Dendritic cell treated with granulocyte-macrophage colony-stimulating factor and Interleukin-4, amounts not matched to agents 40 ng/mL and 50 ng/mL, for 4 days (primary cell): ENCODE measurements around the gene TLK2.
"Not testable (repeated sequence)": the region's sequence is repeated elsewhere in the genome, so short reads cannot be mapped to it uniquely, and the experiment has no call there.

Experiments
- H3K27ac Mint-ChIP-seq: one replicate; pipeline ENCODE4 v1.8.0; 2022; ENCODE audit warnings: mild to moderate bottlenecking, mixed read lengths
- H3K27me3 Mint-ChIP-seq: one replicate; pipeline ENCODE4 v1.8.0; 2022; ENCODE audit warnings: mild to moderate bottlenecking, mixed read lengths
- H3K36me3 Mint-ChIP-seq: one replicate; pipeline ENCODE4 v1.8.0; 2022; ENCODE audit warnings: low read depth, mixed read lengths
- H3K4me1 Mint-ChIP-seq: one replicate; pipeline ENCODE4 v1.8.0; 2022; ENCODE audit warnings: low read depth, mixed read lengths
- H3K4me3 Mint-ChIP-seq: one replicate; pipeline ENCODE4 v1.8.0; 2022; ENCODE audit warnings: mild to moderate bottlenecking, moderate library complexity, mixed read lengths
- H3K9me3 Mint-ChIP-seq: one replicate; pipeline ENCODE4 v1.8.0; 2022; ENCODE audit warnings: mixed read lengths
- intact Hi-C: fragments of 100-400 bp; cut with micrococcal nuclease; formaldehyde crosslinking; loops from one replicate; pipeline ENCODE4 v1.15.0; 2022

TLK2 gene

DNA sequence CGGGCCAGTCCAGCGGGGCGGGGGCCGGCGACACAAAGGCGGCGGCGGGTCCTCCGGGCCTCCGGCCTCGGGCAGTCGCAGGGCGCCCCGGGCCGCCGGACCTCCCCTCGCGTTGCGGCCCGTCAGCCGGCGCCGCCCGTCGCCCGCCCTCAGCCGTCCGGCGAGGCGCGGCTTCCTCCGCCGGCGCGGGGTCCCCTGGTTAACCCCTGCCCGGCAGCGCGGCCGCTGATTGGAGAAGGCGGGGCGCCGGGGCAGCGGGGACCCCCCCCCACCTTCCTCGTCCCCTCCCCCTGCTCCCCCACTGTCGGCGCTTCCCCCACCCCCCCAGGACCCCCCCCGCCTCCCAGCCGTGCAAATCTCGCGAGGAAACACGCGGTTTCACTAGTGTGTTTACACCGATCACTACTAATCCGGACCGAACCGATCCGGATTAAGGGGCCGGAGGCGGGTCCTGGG lies at the start of gene TLK2:
TLK2 (plus strand) TSS at position 402 of the 456 bp plus-strand sequence. CDS start 2,301 bp downstream, outside the sequence.
- Mint-ChIP-seq H3K4me3 (peak within 1 kb of the TSS; percentile 85), H3K27ac (peak within 1 kb of the TSS; percentile 93), H3K9me3 (no peaks in the 10 kb centered on the region), H3K36me3 (peaks cover 37% of the 10 kb centered on the region), H3K27me3 (no peaks in the 10 kb centered on the region), H3K4me1 (peaks cover 21% of the 10 kb centered on the region)
- intact Hi-C loops: no loop called here

DNA sequence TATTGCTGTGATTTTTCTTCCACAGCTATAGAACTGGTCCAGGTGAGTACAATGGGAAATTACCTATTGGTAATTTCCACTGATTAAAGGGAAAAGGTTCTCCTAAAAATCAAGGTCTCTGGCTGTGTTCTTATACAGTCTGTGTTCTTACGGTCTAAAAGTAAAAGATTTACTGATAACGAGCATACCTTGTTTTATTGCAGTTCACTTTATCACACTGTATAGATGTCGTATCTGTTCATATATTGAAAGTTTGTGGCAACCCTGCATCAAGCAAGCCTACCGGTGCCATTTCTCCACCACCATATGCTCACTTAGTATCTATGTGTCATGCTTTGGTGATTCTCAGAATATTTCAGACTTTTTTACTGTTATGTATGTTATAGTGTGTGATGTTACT lies 43.4 kb upstream of the TLK2 start:
- H3K36me3 Mint-ChIP-seq: peaks cover 60% of the 10 kb centered on the region
- H3K9me3 Mint-ChIP-seq, intact Hi-C loops, H3K4me1 Mint-ChIP-seq, H3K4me3 Mint-ChIP-seq, H3K27me3 Mint-ChIP-seq, H3K27ac Mint-ChIP-seq: not testable (repeated sequence)

DNA sequence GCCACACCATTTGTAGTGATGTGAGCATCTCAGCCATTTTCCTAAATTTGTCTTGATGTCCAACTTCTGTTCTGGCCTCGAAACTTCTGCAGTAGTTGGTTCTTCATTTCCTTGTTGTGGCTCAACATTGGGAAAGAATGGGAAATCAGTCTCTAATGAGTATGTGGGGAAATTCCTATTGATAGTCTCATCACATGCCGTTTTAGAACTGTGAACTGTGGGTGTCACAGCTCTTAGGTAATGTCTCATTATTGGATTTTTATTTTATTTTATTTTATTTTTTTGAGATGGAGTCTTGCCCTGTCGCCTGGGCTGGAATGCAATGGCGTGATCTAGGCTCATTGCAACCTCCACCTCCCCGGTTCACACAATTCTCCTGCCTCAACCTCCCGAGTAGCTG lies 37.4 kb upstream of the TLK2 start:
- H3K4me3 Mint-ChIP-seq, H3K4me1 Mint-ChIP-seq, intact Hi-C loops, H3K27ac Mint-ChIP-seq, H3K9me3 Mint-ChIP-seq, H3K27me3 Mint-ChIP-seq: not testable (repeated sequence)
- H3K36me3 Mint-ChIP-seq: peaks cover 84% of the 10 kb centered on the region

DNA sequence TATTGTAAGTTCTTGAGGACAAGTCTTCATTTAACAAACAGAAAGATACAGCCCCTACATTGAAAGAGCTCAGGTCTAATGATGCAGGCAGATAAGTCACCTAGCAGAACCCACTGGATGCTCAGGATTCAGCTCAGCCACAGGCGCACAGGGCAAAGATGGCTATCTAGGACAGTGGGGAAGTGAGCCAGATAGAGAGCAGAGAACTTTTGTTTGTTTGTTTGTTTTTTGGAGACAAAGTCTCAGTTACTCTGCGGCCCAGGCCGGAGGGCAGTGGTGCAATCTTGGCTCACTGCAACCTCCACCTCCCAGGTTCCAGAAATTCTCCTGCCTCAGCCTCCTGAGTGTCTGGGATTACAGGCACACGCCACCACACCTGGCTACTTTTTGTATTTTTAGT lies 34.6 kb upstream of the TLK2 start:
- Mint-ChIP-seq H3K36me3 (peaks cover 95% of the 10 kb centered on the region), H3K4me1 (no peaks in the 10 kb centered on the region)

DNA sequence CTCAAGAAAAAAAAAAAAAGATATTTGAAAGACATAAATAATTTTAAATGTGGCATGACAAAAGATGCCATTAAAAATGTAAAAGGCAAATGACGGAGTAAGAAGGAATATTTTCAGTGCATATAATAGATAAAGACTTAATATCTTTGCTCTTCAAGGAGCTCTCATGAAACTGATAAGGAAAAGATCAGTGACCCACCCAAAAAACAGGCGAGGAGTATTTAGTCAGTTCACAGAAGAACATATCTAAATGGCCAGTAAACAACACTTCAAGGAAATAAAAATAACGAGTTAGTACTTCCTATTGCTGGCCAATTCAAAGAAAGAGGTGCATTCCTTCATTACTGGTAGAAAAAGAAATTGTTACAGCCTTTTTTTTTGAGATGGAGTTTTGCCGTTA lies 32.8 kb upstream of the TLK2 start:
- H3K36me3 Mint-ChIP-seq: peaks cover 86% of the 10 kb centered on the region
- intact Hi-C loops, H3K4me3 Mint-ChIP-seq, H3K27me3 Mint-ChIP-seq, H3K4me1 Mint-ChIP-seq, H3K27ac Mint-ChIP-seq, H3K9me3 Mint-ChIP-seq: not testable (repeated sequence)

More for the DNA sequence above, 34.6 kb upstream of the TLK2 start:
- no peak overlapping the region for H3K27ac Mint-ChIP-seq
- no peaks in the 10 kb centered on the region for H3K9me3 Mint-ChIP-seq
- no peaks in the 10 kb centered on the region for H3K27me3 Mint-ChIP-seq
- H3K4me3 Mint-ChIP-seq: no peak overlapping the region
- intact Hi-C loops: no loop called here

DNA sequence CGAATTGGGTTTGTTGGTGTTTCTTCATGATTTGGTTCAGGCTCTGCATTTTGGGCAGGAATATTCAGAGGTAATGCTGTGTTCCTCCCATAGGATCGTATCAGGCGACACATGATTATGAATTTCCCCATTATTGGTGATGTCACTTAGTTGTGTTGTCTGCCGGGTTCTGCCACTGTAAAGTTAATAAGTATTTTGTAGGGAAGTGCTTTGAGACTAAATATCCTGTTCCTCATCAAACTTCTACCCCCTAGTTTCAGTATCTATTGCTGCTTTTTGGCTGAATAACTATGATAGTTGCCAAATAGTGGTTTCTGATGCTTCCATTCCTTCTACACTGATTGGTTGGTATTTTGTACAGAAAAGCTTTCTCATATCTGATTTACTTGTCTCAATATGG lies 26.4 kb upstream of the TLK2 start:
- H3K9me3 Mint-ChIP-seq, H3K27me3 Mint-ChIP-seq, H3K4me3 Mint-ChIP-seq, intact Hi-C loops, H3K4me1 Mint-ChIP-seq: not testable (repeated sequence)
- Mint-ChIP-seq H3K36me3 (peaks cover 27% of the 10 kb centered on the region), H3K27ac (peak overlapping the region; percentile 45)

DNA sequence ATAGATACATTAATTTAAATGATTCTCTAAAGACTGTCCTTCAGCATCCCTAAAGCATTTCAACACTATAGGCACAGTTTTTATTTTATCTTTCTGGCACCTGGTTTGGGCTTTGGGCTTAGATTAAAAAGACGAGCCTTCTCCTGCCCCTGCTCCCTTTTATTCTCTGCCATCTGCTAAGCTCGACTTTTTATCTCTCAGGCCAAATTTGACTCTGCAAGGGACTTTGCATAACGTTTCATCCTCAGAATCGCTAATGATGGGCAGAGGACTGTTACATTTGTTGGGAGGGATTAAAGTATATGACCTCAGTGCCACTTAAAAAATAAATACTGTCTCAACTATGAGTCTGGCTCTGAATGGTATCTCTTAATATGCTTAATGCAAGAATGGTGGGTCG lies 25.6 kb upstream of the TLK2 start:
- H3K4me1 Mint-ChIP-seq, intact Hi-C loops, H3K27me3 Mint-ChIP-seq, H3K27ac Mint-ChIP-seq, H3K4me3 Mint-ChIP-seq, H3K9me3 Mint-ChIP-seq: not testable (repeated sequence)
- H3K36me3 Mint-ChIP-seq: peaks cover 19% of the 10 kb centered on the region

DNA sequence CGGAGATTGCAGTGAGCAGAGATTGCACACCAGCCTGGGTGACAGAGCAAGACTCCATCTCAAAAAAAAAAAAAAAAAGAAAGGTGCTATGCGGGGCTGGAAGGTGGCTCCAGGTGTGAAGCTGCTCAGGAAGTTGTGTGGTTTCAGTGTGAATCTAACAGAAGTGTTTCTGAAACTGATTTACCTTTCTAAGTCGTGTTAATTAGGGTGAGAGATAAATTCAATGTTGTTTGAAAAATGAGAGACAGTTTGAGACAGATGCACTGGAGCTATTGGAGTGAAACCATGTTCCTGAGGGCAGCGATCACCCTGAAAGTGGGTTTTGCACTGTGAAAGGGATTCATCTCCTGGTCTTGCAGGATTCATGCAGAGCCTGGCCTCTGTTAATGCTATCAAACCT lies 25.0 kb upstream of the TLK2 start:
- intact Hi-C loops, H3K4me1 Mint-ChIP-seq, H3K27me3 Mint-ChIP-seq, H3K9me3 Mint-ChIP-seq, H3K27ac Mint-ChIP-seq, H3K4me3 Mint-ChIP-seq: not testable (repeated sequence)
- peaks cover 13% of the 10 kb centered on the region for H3K36me3 Mint-ChIP-seq

DNA sequence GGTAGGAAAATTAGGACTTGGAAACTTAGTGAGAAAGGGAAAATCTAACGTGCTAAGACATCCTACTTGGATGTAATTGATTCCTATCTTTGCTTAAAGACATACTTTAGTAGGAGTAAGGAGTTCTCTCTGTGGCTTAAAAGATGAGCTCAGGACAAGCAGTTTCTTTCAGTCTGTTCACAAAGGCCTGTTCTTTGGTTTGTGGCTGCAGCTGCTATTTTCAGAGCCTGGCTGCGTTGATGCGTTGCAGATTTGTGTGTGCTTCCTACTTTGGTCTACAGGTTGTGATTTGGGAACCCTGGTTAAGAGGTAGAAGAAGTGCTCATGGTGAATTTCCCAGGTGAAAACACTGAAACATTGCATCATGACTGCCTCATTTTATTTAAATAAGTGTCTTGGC lies 24.5 kb upstream of the TLK2 start:
- not testable (repeated sequence) for H3K9me3 Mint-ChIP-seq, H3K4me3 Mint-ChIP-seq

DNA sequence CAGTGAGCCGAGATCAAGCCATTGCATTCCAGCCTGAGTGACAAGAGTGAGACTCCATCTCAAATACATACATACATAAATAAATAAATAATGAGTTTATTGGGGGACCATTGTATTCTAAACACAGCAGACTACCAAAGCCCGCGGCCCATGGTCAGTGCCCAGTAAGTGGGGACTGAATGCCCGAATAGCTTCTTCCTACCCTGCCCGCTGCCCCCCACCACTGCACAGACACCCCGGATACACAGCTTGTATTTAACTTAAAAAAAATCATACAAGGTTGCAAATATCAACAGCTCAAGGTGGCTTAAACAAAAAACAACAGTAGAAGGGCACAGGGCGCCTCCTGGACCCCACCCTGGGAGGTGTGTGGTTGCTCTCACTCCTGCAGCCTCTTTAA lies 22.6 kb upstream of the TLK2 start:
- intact Hi-C loops: no loop called here
- H3K9me3 Mint-ChIP-seq: no peaks in the 10 kb centered on the region
- no peaks in the 10 kb centered on the region for H3K36me3 Mint-ChIP-seq
- peaks cover 6% of the 10 kb centered on the region for H3K4me1 Mint-ChIP-seq
- no peaks in the 10 kb centered on the region for H3K27me3 Mint-ChIP-seq
- H3K27ac Mint-ChIP-seq: no peak overlapping the region
- no peak overlapping the region for H3K4me3 Mint-ChIP-seq

More for the DNA sequence above, 24.5 kb upstream of the TLK2 start:
- H3K27ac Mint-ChIP-seq, H3K4me1 Mint-ChIP-seq, H3K36me3 Mint-ChIP-seq, H3K27me3 Mint-ChIP-seq, intact Hi-C loops: not testable (repeated sequence)

DNA sequence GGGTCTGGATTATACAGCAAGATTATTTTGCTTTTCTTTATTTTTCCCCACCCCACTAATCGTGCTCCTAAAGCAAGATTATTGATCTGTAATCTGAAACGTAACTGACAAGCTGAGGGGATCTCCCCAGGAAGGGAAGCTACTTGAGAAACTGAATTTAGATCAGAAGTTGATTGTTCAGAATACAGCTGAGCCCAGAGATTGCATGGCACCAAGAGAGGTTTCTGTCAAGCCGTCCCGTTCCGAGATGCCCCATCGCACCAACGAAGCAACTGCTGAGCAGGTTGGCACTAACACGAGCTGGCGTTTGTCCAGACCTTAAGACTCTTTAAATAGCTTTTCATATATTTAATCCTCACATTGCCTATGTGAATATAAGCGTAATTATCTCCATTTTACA lies 20.1 kb upstream of the TLK2 start:
- H3K4me3 Mint-ChIP-seq, H3K4me1 Mint-ChIP-seq, H3K27me3 Mint-ChIP-seq, H3K9me3 Mint-ChIP-seq, H3K27ac Mint-ChIP-seq, H3K36me3 Mint-ChIP-seq, intact Hi-C loops: not testable (repeated sequence)

DNA sequence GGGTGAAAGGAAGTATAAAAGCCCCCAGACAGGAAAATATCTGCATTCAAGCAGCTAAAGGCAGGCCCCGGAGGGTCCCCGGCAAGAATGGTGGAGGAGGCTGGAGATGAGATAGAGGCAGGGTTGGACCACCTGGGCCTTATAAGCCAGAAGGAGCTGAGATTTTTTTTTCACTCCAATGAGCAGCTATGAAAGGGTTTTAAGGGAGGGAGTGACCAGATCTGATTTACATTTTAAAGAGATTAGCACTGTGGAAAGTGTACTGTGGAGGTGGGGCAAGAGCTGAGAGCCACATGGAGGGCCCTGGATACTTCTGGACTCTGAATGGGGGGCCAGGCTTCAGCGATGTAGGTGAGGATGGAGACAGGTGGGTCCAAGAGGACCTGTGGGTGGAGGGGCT lies 14.2 kb upstream of the TLK2 start:
- intact Hi-C loops, H3K4me3 Mint-ChIP-seq, H3K9me3 Mint-ChIP-seq, H3K4me1 Mint-ChIP-seq, H3K27ac Mint-ChIP-seq, H3K36me3 Mint-ChIP-seq, H3K27me3 Mint-ChIP-seq: not testable (repeated sequence)

DNA sequence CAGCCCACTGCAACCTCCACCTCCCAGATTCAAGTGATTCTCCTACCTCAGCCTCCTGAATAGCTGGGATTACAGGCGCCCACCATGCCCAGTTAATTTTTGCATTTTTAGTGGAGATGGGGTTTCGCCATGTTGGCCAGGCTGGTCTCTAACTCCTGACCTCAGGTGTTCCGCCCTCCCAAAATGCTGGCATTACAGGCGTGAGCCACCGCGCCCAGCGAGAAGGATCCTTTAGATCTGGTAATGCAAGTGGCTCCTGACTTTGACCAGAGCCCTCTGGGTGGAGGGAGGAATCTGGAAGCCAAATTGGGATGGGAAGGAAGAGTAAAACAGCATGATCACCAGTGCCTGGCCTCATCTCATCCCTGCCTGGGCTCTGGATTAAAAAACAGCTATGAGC lies 13.4 kb upstream of the TLK2 start:
- H3K9me3 Mint-ChIP-seq, H3K4me1 Mint-ChIP-seq, H3K27ac Mint-ChIP-seq, intact Hi-C loops, H3K36me3 Mint-ChIP-seq, H3K27me3 Mint-ChIP-seq, H3K4me3 Mint-ChIP-seq: not testable (repeated sequence)

DNA sequence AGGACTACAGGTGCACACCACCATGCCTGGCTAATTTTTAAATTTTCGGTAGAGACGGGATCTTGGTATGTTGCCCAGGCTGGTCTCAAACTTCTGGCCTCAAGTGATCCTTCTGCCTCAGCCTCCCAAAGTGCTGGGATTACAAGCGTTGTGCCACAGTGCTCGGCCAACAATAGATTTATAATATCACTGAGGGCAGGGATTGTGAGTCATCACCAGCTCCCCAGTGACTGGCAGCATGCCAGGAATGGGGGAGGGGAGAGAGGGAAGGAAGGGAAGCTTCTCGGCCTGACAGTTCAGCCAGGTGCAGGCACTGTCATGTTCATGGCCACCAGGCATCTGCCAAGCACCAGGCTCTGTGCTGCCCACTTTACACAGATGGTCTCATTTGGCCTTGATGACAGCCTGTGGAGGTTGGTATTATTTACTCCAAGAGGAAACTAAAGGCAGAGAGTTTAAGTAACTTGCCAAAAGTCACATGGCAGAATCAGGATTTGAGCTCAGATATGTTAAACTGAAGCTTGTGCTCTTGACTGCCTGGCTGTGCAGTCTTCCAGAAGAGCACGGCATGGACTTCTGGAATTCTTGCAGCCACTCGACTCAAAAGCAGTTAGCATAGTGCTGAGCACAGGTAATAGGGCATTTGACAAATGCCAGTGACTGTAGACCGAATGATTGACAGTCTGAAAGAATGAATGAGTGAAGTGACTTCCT lies 7.8 kb upstream of the TLK2 start:
- H3K4me3 Mint-ChIP-seq, H3K36me3 Mint-ChIP-seq, intact Hi-C loops, H3K27me3 Mint-ChIP-seq, H3K4me1 Mint-ChIP-seq, H3K9me3 Mint-ChIP-seq: not testable (repeated sequence)
- peak overlapping the region; percentile 27 for H3K27ac Mint-ChIP-seq

DNA sequence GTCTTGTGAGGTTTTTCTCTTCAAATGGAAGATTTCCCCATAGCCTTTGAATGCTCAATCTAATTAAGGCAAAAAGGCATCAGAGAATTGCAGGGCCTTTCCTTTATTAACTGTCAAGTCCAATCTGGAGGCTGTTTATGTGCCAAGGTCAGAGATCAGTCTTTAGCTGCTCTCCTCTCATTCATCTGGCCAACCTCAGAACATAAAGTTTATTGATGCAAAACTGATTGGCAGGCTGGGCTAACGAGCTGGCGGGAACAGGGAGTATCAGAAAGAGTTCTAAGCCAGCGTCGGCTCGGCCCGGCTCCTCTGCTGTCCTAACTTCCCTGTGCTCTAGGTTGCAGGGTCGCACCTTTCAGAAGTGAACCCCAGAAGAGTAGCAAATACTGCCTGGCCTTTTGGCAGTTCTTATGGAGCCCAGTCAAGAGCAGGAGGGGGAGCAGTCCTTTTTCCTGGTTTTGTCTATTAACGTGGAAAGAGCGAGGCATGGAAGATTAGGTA lies 7.2 kb upstream of the TLK2 start:
- H3K27me3 Mint-ChIP-seq, H3K36me3 Mint-ChIP-seq, H3K4me1 Mint-ChIP-seq, intact Hi-C loops, H3K4me3 Mint-ChIP-seq, H3K9me3 Mint-ChIP-seq, H3K27ac Mint-ChIP-seq: not testable (repeated sequence)
